ENCODE measurements around the gene SPTB.

SPTB gene

GRCh38 chr14:64879635-64880220 lies at the start of gene SPTB:
Gene SPTB, minus strand, starts transcription at chr14:64879907. Its CDS starts 56,813 bp downstream, at chr14:64823094.
- TF ChIP-seq YY1 (IDR thresholded peaks at IDR 0.05; ENCODE audit: insufficient read depth, insufficient read length) (no peak), SUZ12 (IDR thresholded peaks at IDR 0.05; ENCODE audit: extremely low read depth, insufficient read depth, insufficient read length) (no peak), ZNF274 (IDR thresholded peaks at IDR 0.05; ENCODE audit: low read depth, low read length) (no peak)
- DNase-seq (ENCODE audit: low read depth, low spot score) = no peak
- no peaks in the 10 kb centered on the region for H3K36me3 ChIP-seq (ENCODE audit: insufficient read depth, insufficient read length, low read length)
- H3K4me3 ChIP-seq (ENCODE audit: insufficient read length, low read depth) = peak within 1 kb of the TSS; percentile 27
- H3K9me3 ChIP-seq (ENCODE audit: insufficient read depth, low read length) = no peaks in the 10 kb centered on the region
- H3K27me3 ChIP-seq (ENCODE audit: insufficient read depth, insufficient read length) = peaks cover 65% of the 10 kb centered on the region
- peaks cover 2% of the 10 kb centered on the region for H3K4me1 ChIP-seq (ENCODE audit: insufficient read depth, insufficient read length)
- peak within 1 kb of the TSS; percentile 61 for H3K9ac ChIP-seq (ENCODE audit: insufficient read length, low read depth)

- Histone ChIP-seq H3K27me3 (ENCODE audit: insufficient read depth, insufficient read length) (no peaks in the 10 kb centered on the region), H3K9ac (ENCODE audit: insufficient read length, low read depth) (no peak overlapping the region), H3K4me3 (ENCODE audit: insufficient read length, low read depth) (no peak overlapping the region), H3K4me1 (ENCODE audit: insufficient read depth, insufficient read length) (no peaks in the 10 kb centered on the region), H3K9me3 (ENCODE audit: insufficient read depth, low read length) (no peaks in the 10 kb centered on the region), H3K36me3 (ENCODE audit: insufficient read depth, insufficient read length, low read length) (peaks cover 73% of the 10 kb centered on the region)
- no peak for DNase-seq (ENCODE audit: low read depth, low spot score)
- TF ChIP-seq ZNF274 (IDR thresholded peaks at IDR 0.05; ENCODE audit: low read depth, low read length) = no peak
- no peak for TF ChIP-seq SUZ12 (IDR thresholded peaks at IDR 0.05; ENCODE audit: extremely low read depth, insufficient read depth, insufficient read length)
Measured at GRCh38 chr14:64929014-64929359, 49.3 kb upstream of the SPTB start.

GRCh38 chr14:64928239-64929013 lies 48.7 kb upstream of the SPTB start:
- peaks cover 75% of the 10 kb centered on the region for H3K36me3 ChIP-seq (ENCODE audit: insufficient read depth, insufficient read length, low read length)
- H3K9ac ChIP-seq (ENCODE audit: insufficient read length, low read depth) = no peak overlapping the region

GRCh38 chr14:64927031-64927430 lies 47.3 kb upstream of the SPTB start:
- no peak overlapping the region for H3K9ac ChIP-seq (ENCODE audit: insufficient read length, low read depth)
- no peaks in the 10 kb centered on the region for H3K4me1 ChIP-seq (ENCODE audit: insufficient read depth, insufficient read length)
- no peaks in the 10 kb centered on the region for H3K9me3 ChIP-seq (ENCODE audit: insufficient read depth, low read length)
- no peaks in the 10 kb centered on the region for H3K27me3 ChIP-seq (ENCODE audit: insufficient read depth, insufficient read length)
- H3K36me3 ChIP-seq (ENCODE audit: insufficient read depth, insufficient read length, low read length) = peaks cover 62% of the 10 kb centered on the region
- TF ChIP-seq YY1 (IDR thresholded peaks at IDR 0.05; ENCODE audit: insufficient read depth, insufficient read length) (no peak), SUZ12 (IDR thresholded peaks at IDR 0.05; ENCODE audit: extremely low read depth, insufficient read depth, insufficient read length) (no peak), ZNF274 (IDR thresholded peaks at IDR 0.05; ENCODE audit: low read depth, low read length) (no peak)
- no peak for DNase-seq (ENCODE audit: low read depth, low spot score)
- no peak overlapping the region for H3K4me3 ChIP-seq (ENCODE audit: insufficient read length, low read depth)

More at GRCh38 chr14:64928239-64929013, 48.7 kb upstream of the SPTB start:
- H3K4me3 ChIP-seq (ENCODE audit: insufficient read length, low read depth) = no peak overlapping the region
- no peaks in the 10 kb centered on the region for H3K27me3 ChIP-seq (ENCODE audit: insufficient read depth, insufficient read length)
- no peaks in the 10 kb centered on the region for H3K9me3 ChIP-seq (ENCODE audit: insufficient read depth, low read length)
- TF ChIP-seq ZNF274 (IDR thresholded peaks at IDR 0.05; ENCODE audit: low read depth, low read length) = no peak
- TF ChIP-seq YY1 (IDR thresholded peaks at IDR 0.05; ENCODE audit: insufficient read depth, insufficient read length) = no peak
- TF ChIP-seq SUZ12 (IDR thresholded peaks at IDR 0.05; ENCODE audit: extremely low read depth, insufficient read depth, insufficient read length) = no peak
- no peaks in the 10 kb centered on the region for H3K4me1 ChIP-seq (ENCODE audit: insufficient read depth, insufficient read length)
- DNase-seq (ENCODE audit: low read depth, low spot score) = no peak

GRCh38 chr14:64926398-64926995 lies 46.8 kb upstream of the SPTB start:
- peaks cover 57% of the 10 kb centered on the region for H3K36me3 ChIP-seq (ENCODE audit: insufficient read depth, insufficient read length, low read length)
- H3K9ac ChIP-seq (ENCODE audit: insufficient read length, low read depth) = no peak overlapping the region
- no peaks in the 10 kb centered on the region for H3K27me3 ChIP-seq (ENCODE audit: insufficient read depth, insufficient read length)
- no peak overlapping the region for H3K4me3 ChIP-seq (ENCODE audit: insufficient read length, low read depth)
- H3K4me1 ChIP-seq (ENCODE audit: insufficient read depth, insufficient read length) = no peaks in the 10 kb centered on the region
- H3K9me3 ChIP-seq (ENCODE audit: insufficient read depth, low read length) = no peaks in the 10 kb centered on the region
- TF ChIP-seq SUZ12 (IDR thresholded peaks at IDR 0.05; ENCODE audit: extremely low read depth, insufficient read depth, insufficient read length) (no peak), YY1 (IDR thresholded peaks at IDR 0.05; ENCODE audit: insufficient read depth, insufficient read length) (no peak), ZNF274 (IDR thresholded peaks at IDR 0.05; ENCODE audit: low read depth, low read length) (no peak)
- DNase-seq (ENCODE audit: low read depth, low spot score) = no peak

- TF ChIP-seq ZNF274 (IDR thresholded peaks at IDR 0.05; ENCODE audit: low read depth, low read length) = no peak
- TF ChIP-seq YY1 (IDR thresholded peaks at IDR 0.05; ENCODE audit: insufficient read depth, insufficient read length) = no peak
- TF ChIP-seq SUZ12 (IDR thresholded peaks at IDR 0.05; ENCODE audit: extremely low read depth, insufficient read depth, insufficient read length) = no peak
Measured at GRCh38 chr14:64923015-64923414, 43.3 kb upstream of the SPTB start.

GRCh38 chr14:64920465-64920864 lies 40.8 kb upstream of the SPTB start:
- no peak overlapping the region for H3K9ac ChIP-seq (ENCODE audit: insufficient read length, low read depth)
- DNase-seq (ENCODE audit: low read depth, low spot score) = no peak
- H3K36me3 ChIP-seq (ENCODE audit: insufficient read depth, insufficient read length, low read length) = peaks cover 22% of the 10 kb centered on the region
- H3K4me1 ChIP-seq (ENCODE audit: insufficient read depth, insufficient read length) = no peaks in the 10 kb centered on the region
- H3K9me3 ChIP-seq (ENCODE audit: insufficient read depth, low read length) = no peaks in the 10 kb centered on the region
- no peak for TF ChIP-seq YY1 (IDR thresholded peaks at IDR 0.05; ENCODE audit: insufficient read depth, insufficient read length)
- no peak for TF ChIP-seq ZNF274 (IDR thresholded peaks at IDR 0.05; ENCODE audit: low read depth, low read length)
- no peak for TF ChIP-seq SUZ12 (IDR thresholded peaks at IDR 0.05; ENCODE audit: extremely low read depth, insufficient read depth, insufficient read length)
- no peaks in the 10 kb centered on the region for H3K27me3 ChIP-seq (ENCODE audit: insufficient read depth, insufficient read length)
- H3K4me3 ChIP-seq (ENCODE audit: insufficient read length, low read depth) = no peak overlapping the region

More at GRCh38 chr14:64923015-64923414, 43.3 kb upstream of the SPTB start:
- Histone ChIP-seq H3K9ac (ENCODE audit: insufficient read length, low read depth) (no peak overlapping the region), H3K4me1 (ENCODE audit: insufficient read depth, insufficient read length) (no peaks in the 10 kb centered on the region), H3K4me3 (ENCODE audit: insufficient read length, low read depth) (no peak overlapping the region), H3K36me3 (ENCODE audit: insufficient read depth, insufficient read length, low read length) (peaks cover 40% of the 10 kb centered on the region), H3K9me3 (ENCODE audit: insufficient read depth, low read length) (no peaks in the 10 kb centered on the region), H3K27me3 (ENCODE audit: insufficient read depth, insufficient read length) (no peaks in the 10 kb centered on the region)
- no peak for DNase-seq (ENCODE audit: low read depth, low spot score)

Data from NT2/D1 (cell line).